Duodenal mucosa (tissue), 2 donors: ENCODE data around the gene MYOZ3.

Experiments
- H3K27ac ChIP-seq: one replicate; pipeline ENCODE4 v1.7.0; 2013; ENCODE audit warnings: low read depth, low read length
- H3K27me3 ChIP-seq, 2 donors: one replicate each; pipeline ENCODE4 v1.7.0; 2013; ENCODE audit warnings: low read length in 2 of 2, control low read depth in 1 of 2; ENCODE audit not compliant: insufficient read depth in 2 of 2, control insufficient read depth in 1 of 2
- H3K36me3 ChIP-seq, 2 donors: one replicate each; pipeline ENCODE4 v1.7.0; 2013; ENCODE audit warnings: low read length in 2 of 2, control low read depth in 1 of 2; ENCODE audit not compliant: insufficient read depth in 2 of 2, control insufficient read depth in 1 of 2
- H3K4me1 ChIP-seq, 2 donors: one replicate each; pipeline ENCODE4 v1.7.0; 2013; ENCODE audit warnings: low read length in 2 of 2, control low read depth in 1 of 2; ENCODE audit not compliant: insufficient read depth in 2 of 2, control insufficient read depth in 1 of 2
- H3K4me3 ChIP-seq, 2 donors: one replicate each; pipeline ENCODE4 v1.7.0; 2013; ENCODE audit warnings: low read length in 2 of 2, low read depth in 1 of 2
- H3K9ac ChIP-seq, 2 donors: one replicate each; pipeline ENCODE4 v1.7.0; 2013; ENCODE audit warnings: low read length in 2 of 2, low read depth in 1 of 2
- H3K9me3 ChIP-seq, 2 donors: one replicate each; pipeline ENCODE4 v1.7.0; 2013; ENCODE audit warnings: low read length in 2 of 2, control low read depth in 1 of 2; ENCODE audit not compliant: control insufficient read depth in 1 of 2

The MYOZ3 gene

DNA sequence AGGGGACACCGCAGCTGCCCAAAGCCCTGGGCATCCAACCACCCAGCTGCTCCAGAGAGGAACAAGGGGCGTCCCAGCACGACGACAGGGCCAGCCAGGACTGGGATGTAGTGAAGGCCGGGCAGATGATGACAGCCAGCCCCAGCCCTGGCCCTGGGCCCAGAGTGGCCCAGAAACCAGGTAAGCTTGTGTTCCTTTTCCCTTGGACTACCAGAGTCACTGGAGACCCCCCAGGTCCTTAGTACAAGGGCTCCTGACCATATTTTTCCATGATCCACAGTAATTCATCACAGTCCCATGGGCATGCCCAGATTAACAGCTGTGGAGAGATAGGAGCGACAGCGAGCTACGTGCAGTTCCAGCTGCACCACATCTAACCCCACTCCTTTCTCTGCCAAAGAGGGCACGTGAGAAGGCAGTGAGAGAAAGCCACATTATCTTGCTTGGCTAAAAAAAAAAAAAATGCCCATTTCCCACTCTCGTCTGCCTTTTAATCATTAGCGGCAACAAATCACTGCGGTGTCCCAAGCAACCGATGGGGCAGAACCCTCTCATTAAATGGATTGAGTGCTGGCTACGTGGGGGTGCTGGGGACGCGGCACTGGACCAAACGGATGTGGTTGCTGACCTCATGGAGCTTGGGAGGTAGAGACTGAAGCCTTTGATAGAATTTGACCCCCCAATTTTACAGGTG, 42.3 kb upstream of the MYOZ3 start:
- no peaks in the 10 kb centered on the region for H3K27me3 ChIP-seq
- H3K4me3 ChIP-seq: no peak overlapping the region
- H3K9ac ChIP-seq: no peak overlapping the region
- peaks cover 0 to 25% of the 10 kb centered on the region in 2 donors for H3K36me3 ChIP-seq
- peaks cover 41 to 47% of the 10 kb centered on the region in 2 donors for H3K4me1 ChIP-seq
- peak overlapping the region; percentile 3 for H3K27ac ChIP-seq
- no peaks in the 10 kb centered on the region for H3K9me3 ChIP-seq

- no peak overlapping the region for H3K9ac ChIP-seq
- H3K36me3 ChIP-seq: peaks cover 0 to 25% of the 10 kb centered on the region in 2 donors
- H3K27ac ChIP-seq: peak overlapping the region; percentile 26
- H3K9me3 ChIP-seq: no peaks in the 10 kb centered on the region
- no peaks in the 10 kb centered on the region for H3K27me3 ChIP-seq
- H3K4me1 ChIP-seq: peaks cover 38 to 45% of the 10 kb centered on the region in 2 donors
- H3K4me3 ChIP-seq: no peak overlapping the region
Observed at GRCh38 chr5:150619359-150620230, 41.5 kb upstream of the MYOZ3 start.

- peaks cover 35 to 42% of the 10 kb centered on the region in 2 donors for H3K4me1 ChIP-seq
- H3K27me3 ChIP-seq: no peaks in the 10 kb centered on the region
- H3K4me3 ChIP-seq: no peak overlapping the region
- no peak overlapping the region for H3K9ac ChIP-seq
- no peaks in the 10 kb centered on the region for H3K9me3 ChIP-seq
- H3K36me3 ChIP-seq: peaks cover 0 to 25% of the 10 kb centered on the region in 2 donors
- no peak overlapping the region for H3K27ac ChIP-seq
Observed at GRCh38 chr5:150621301-150621700, 39.8 kb upstream of the MYOZ3 start.

DNA sequence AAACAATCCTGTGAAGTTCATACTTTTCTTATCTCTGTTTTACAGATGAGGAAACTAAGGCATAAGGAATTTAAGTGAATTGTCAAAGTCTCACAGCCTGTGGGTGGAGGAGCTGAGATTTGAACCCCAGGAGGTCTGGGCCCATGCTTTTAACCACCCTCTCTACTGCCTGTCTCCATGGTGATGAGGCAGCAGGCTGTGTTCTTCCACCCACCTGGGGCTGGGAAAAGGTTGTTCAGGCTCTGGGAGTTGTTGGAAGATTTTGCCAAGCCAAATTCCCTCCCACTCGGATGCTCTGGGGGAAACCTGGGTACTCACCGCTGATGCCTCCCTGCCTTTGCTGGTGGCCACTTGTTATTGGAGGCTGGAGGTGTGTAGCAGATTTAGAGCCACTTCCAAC, 38.9 kb upstream of the MYOZ3 start:
- Histone ChIP-seq H3K4me1 (peaks cover 35 to 42% of the 10 kb centered on the region in 2 donors), H3K27ac (no peak overlapping the region)

GRCh38 chr5:150623152-150623877, 37.7 kb upstream of the MYOZ3 start:
- Histone ChIP-seq H3K9me3 (no peaks in the 10 kb centered on the region), H3K27ac (no peak overlapping the region), H3K4me3 (peak overlapping the region in 1 of 2 donors; percentile 55), H3K36me3 (peaks cover 0 to 19% of the 10 kb centered on the region in 2 donors), H3K9ac (peak overlapping the region in 1 of 2 donors; percentile 52), H3K4me1 (peaks cover 40 to 41% of the 10 kb centered on the region in 2 donors), H3K27me3 (no peaks in the 10 kb centered on the region)

More for the DNA sequence above, 38.9 kb upstream of the MYOZ3 start:
- no peak overlapping the region for H3K9ac ChIP-seq
- no peak overlapping the region for H3K4me3 ChIP-seq
- H3K36me3 ChIP-seq: peaks cover 0 to 25% of the 10 kb centered on the region in 2 donors
- H3K27me3 ChIP-seq: no peaks in the 10 kb centered on the region
- H3K9me3 ChIP-seq: no peaks in the 10 kb centered on the region

GRCh38 chr5:150623878-150624216, 37.2 kb upstream of the MYOZ3 start:
- H3K4me1 ChIP-seq: peaks cover 37 to 40% of the 10 kb centered on the region in 2 donors
- peaks cover 0 to 14% of the 10 kb centered on the region in 2 donors for H3K36me3 ChIP-seq
- H3K4me3 ChIP-seq: peak overlapping the region; percentile 45 to 55
- no peaks in the 10 kb centered on the region for H3K27me3 ChIP-seq
- H3K27ac ChIP-seq: peak overlapping the region; percentile 24
- H3K9me3 ChIP-seq: no peaks in the 10 kb centered on the region
- peak overlapping the region in 1 of 2 donors; percentile 52 for H3K9ac ChIP-seq

GRCh38 chr5:150624334-150625163, 36.5 kb upstream of the MYOZ3 start:
- Histone ChIP-seq H3K4me3 (peak overlapping the region; percentile 71 to 82), H3K27me3 (no peaks in the 10 kb centered on the region), H3K9me3 (no peaks in the 10 kb centered on the region), H3K9ac (peak overlapping the region; percentile 76 to 77), H3K36me3 (peaks cover 0 to 18% of the 10 kb centered on the region in 2 donors), H3K27ac (peak overlapping the region; percentile 82), H3K4me1 (peaks cover 37 to 40% of the 10 kb centered on the region in 2 donors)

DNA sequence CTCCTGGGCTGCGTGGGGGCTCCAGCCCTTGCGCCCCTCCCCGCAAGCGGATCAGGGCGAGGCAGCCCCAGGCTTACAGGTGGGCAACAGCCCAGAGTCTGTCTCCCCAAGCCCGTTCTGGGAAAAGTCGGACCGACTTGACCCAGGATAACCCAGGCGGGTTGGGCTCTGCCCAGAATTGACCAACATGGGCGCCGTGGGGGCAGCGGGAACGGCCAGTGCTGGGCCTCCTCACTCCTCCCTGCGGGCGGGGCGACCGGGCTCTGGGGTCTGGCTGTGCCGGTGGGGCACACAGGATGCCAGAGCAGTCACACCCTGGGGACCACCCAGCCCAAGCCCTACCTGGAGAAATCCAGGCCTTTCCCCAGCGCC, 35.9 kb upstream of the MYOZ3 start:
- peak overlapping the region; percentile 76 to 77 for H3K9ac ChIP-seq
- H3K27ac ChIP-seq: peak overlapping the region; percentile 82
- peaks cover 40 to 41% of the 10 kb centered on the region in 2 donors for H3K4me1 ChIP-seq
- peaks cover 0 to 23% of the 10 kb centered on the region in 2 donors for H3K36me3 ChIP-seq
- H3K9me3 ChIP-seq: no peaks in the 10 kb centered on the region
- H3K4me3 ChIP-seq: peak overlapping the region; percentile 71 to 82
- H3K27me3 ChIP-seq: no peaks in the 10 kb centered on the region
